GM19240 (cell line): ENCODE measurements around the gene IGFBP6.

Source experiments
- DNase-seq: peaks from one replicate; pipeline ENCODE4 v3.0.0; 2011; ENCODE audit warnings: low spot score; ENCODE audit not compliant: insufficient read length

IGFBP6 gene, protein sequence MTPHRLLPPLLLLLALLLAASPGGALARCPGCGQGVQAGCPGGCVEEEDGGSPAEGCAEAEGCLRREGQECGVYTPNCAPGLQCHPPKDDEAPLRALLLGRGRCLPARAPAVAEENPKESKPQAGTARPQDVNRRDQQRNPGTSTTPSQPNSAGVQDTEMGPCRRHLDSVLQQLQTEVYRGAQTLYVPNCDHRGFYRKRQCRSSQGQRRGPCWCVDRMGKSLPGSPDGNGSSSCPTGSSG

DNA sequence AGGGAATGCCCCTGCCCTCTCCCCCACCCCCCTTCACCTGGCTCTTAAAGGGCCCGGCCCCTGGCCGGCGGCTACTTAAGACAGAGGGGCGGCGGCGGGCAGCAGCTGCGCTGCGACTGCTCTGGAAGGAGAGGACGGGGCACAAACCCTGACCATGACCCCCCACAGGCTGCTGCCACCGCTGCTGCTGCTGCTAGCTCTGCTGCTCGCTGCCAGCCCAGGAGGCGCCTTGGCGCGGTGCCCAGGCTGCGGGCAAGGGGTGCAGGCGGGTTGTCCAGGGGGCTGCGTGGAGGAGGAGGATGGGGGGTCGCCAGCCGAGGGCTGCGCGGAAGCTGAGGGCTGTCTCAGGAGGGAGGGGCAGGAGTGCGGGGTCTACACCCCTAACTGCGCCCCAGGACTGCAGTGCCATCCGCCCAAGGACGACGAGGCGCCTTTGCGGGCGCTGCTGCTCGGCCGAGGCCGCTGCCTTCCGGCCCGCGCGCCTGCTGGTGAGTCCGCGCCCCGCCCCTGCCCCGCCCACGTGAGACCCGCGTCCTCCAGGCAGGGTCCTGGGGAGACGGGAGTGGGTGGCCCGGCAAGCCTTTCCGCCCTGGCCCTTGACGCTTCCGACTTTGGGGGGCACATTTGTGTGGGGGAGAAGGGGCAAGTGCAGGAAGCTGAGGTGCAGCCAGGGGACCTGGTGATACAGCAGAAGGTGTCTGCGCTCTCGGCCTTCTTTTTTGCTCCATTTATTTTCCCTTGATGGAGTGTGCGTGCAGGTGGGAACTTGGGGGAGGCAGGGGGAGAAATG lies at the start of gene IGFBP6:
Gene IGFBP6 (plus strand): TSS at position 104 of the 790 bp plus-strand sequence. CDS start 51 bp downstream, at position 155.
- DNase-seq: no peak

DNA sequence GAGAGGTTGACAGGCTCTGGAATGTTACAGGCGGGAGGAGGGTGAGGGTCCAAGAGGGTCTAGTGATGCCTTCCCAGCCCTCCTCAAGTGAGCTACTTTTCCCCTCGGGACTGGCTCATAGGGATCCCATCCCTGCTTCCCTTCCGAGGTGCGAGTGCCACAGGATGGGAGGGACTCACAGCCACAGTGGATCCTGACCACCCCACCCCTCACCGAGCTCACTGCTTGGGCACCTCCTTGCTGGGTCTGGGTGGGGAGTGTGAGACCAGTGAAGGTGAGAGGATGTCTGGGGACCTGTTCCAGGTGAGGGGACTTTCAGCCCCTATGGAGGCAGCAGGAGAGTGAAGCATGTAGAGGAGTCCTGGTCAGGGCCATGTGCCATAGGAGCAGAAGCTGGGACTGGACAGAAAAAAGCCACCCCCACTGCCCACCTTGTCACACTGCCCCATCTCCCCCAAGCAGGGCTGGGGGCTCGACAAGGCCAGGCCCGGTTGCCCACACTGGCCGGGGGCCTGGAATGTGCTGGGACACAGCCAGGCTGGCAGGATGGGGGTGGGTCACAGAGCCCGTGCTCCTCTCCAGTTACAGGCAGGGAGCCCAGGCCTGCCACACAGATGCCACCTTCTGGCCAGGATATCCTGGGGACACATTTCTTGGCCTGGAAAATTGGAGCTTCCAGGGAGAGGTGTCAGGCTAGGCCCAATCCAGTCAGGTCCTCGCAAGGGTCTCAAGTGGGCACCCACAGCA lies 49.3 kb upstream of the IGFBP6 start:
- DNase-seq: no peak

DNA sequence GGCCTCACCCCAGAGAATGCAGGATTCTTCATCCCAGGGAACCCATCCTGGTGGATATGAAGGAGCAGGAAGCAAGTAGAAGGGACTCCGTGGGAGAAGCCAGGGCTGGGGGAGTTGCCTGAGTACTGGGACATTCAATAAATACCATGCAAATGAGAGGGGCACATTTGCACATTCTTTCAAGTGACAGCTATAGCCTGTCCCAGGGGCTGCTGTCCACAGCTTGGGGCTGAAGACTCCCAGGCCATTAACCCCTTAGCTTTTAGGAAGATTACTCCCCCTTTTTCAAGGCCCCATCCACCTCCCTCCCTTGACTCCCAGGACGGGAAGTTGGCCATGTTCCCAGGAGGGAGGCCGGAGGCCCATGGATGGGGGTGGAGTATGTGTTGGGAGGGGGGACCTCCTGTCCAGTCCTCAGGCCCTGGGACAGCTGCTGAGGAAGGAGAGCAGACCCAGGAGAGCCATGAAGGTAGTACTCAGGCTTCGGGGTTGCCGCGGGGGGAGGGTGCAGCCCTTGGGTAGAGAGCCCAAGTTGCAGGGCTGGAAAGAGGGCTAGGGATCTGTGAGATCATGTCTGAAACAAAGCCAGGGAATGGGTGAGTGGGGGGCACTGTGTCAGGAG lies 48.6 kb upstream of the IGFBP6 start:
- no peak for DNase-seq

- no peak for DNase-seq
Observed at GRCh38 chr12:53049571-53050318, 47.7 kb upstream of the IGFBP6 start, which contains the start of gene TNS2. TNS2 (plus strand) TSS chr12:53050065; CDS start chr12:53050186, 121 bp downstream.

- DNase-seq: no peak
Observed at GRCh38 chr12:53050426-53051057, 46.9 kb upstream of the IGFBP6 start.

- DNase-seq: no peak
Observed at GRCh38 chr12:53051058-53051880, 46.2 kb upstream of the IGFBP6 start.

- DNase-seq: no peak
Observed at GRCh38 chr12:53051881-53052412, 45.5 kb upstream of the IGFBP6 start.

- no peak for DNase-seq
Observed at GRCh38 chr12:53052419-53053217, 44.8 kb upstream of the IGFBP6 start.

GRCh38 chr12:53053218-53054111 lies 44.0 kb upstream of the IGFBP6 start:
- DNase-seq: no peak

GRCh38 chr12:53054112-53054878 lies 43.2 kb upstream of the IGFBP6 start:
- peak; percentile 95 for DNase-seq

DNA sequence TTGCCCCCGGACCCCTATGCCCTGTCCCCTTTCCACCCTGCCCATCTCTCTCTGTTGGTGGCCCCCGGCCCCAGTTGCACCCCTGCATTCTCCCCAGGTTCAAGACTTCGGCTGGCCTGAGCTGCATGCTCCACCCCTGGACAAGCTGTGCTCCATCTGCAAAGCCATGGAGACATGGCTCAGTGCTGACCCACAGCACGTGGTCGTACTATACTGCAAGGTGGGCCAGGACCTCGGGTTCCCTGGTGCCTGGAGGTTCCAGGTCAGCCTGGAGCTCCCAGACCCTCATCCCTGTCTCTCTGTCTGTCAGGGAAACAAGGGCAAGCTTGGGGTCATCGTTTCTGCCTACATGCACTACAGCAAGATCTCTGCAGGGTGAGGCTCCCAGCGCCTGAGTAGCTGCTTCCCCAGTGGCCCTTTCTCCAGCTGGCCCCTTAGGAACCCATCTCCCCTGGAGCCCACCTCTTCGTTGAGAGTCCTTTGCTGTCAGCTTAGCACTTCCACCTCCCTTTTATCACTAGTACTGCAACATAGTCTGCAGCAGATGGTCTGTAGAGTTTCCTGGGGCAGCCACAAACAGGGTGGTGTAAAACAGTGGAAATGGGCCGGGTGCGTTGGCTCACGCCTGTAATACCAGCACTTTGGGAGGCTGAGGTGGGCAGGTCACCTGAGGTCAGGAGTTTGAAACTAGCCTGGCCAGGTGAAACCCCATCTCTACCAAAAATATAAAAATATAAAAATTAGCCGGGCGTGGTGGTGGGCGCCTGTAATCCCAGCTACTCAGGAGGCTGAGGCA lies 41.8 kb upstream of the IGFBP6 start:
- DNase-seq: no peak

- no peak for DNase-seq
Observed at GRCh38 chr12:53056296-53056695, 41.2 kb upstream of the IGFBP6 start.

DNA sequence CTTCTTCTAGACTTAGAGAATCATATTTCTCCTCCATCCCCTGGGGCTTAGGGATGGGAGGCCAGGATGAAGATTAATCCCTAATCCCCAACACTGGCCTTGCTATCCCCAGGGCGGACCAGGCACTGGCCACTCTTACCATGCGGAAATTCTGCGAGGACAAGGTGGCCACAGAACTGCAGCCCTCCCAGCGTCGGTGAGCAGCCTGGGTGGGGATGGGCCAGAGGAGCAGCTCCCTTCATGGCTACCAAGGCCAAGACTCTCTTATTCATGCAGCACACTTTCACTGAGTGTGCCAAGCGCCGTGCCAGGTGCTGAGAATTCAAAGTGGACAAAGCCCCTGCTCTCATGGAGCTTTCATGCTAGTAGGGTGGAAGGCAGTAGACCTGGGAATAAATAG lies 40.6 kb upstream of the IGFBP6 start:
- no peak for DNase-seq

GRCh38 chr12:53057816-53058500 lies 39.5 kb upstream of the IGFBP6 start:
- DNase-seq: no peak
